Activated CD8-positive, alpha-beta T cell treated with anti-CD3 and anti-CD28 coated beads for 36 hours (primary cell): ENCODE results near the gene CSF2RB. TPM values are rescaled to one million over a fixed set of nuclear protein-coding genes. Genes with fewer than 3 reads are reported as not detected.

Source experiments
- ATAC-seq: fragments of 200-7000 bp; cut with Tn5 transposase; one replicate; pipeline ENCODE4 v1.10.0; 2021; ENCODE audit warnings: mild to moderate bottlenecking, moderate library complexity
- CTCF ChIA-PET: fragments of 350-600 bp; sonication (Branson Sonifier 250); formaldehyde crosslinking; loops from one replicate; lab custom pipeline; 2021; ENCODE audit warnings: antibody characterized with exemption; lab: Charles Lee
- POLR2A ChIA-PET: fragments of 350-600 bp; sonication (Branson Sonifier 250); formaldehyde crosslinking; loops from one replicate; lab custom pipeline; 2021; ENCODE audit warnings: antibody characterized with exemption; lab: Charles Lee
- DNase-seq: peaks from one replicate; pipeline ENCODE4 v3.0.0-alpha.2; 2020
- H3K27ac Mint-ChIP-seq: one replicate; pipeline ENCODE4 v1.8.0; 2021; ENCODE audit warnings: mild to moderate bottlenecking, mixed read lengths
- H3K27me3 Mint-ChIP-seq: one replicate; pipeline ENCODE4 v1.8.0; 2021; ENCODE audit warnings: mixed read lengths
- H3K36me3 Mint-ChIP-seq: one replicate; pipeline ENCODE4 v1.8.0; 2021; ENCODE audit warnings: low read depth, mixed read lengths
- H3K4me1 Mint-ChIP-seq: one replicate; pipeline ENCODE4 v1.8.0; 2021; ENCODE audit warnings: low read depth, mixed read lengths
- H3K4me3 Mint-ChIP-seq: one replicate; pipeline ENCODE4 v1.8.0; 2021; ENCODE audit warnings: mild to moderate bottlenecking, moderate library complexity, mixed read lengths
- H3K9me3 Mint-ChIP-seq: one replicate; pipeline ENCODE4 v1.8.0; 2021; ENCODE audit warnings: mixed read lengths
- intact Hi-C: fragments of 100-400 bp; cut with micrococcal nuclease; formaldehyde crosslinking; loops from one replicate; pipeline ENCODE4 v1.10.0; 2022
- total RNA-seq, 2 experiments: library from RNA; stranded (reverse); gene quantifications; one replicate each; pipeline ENCODE4 v1.2.3, GENCODE V29; 2021
- TF ChIP-seq, protein P1 (sequence below): fragments of 200-600 bp; IDR thresholded peaks from one replicate; pipeline ENCODE4 v1.8.0; 2022; ENCODE audit warnings: antibody characterized with exemption, mild to moderate bottlenecking

The CSF2RB gene
- total RNA-seq, 2 experiments from 2014 or later = 0.16 to 0.29 TPM

DNA sequence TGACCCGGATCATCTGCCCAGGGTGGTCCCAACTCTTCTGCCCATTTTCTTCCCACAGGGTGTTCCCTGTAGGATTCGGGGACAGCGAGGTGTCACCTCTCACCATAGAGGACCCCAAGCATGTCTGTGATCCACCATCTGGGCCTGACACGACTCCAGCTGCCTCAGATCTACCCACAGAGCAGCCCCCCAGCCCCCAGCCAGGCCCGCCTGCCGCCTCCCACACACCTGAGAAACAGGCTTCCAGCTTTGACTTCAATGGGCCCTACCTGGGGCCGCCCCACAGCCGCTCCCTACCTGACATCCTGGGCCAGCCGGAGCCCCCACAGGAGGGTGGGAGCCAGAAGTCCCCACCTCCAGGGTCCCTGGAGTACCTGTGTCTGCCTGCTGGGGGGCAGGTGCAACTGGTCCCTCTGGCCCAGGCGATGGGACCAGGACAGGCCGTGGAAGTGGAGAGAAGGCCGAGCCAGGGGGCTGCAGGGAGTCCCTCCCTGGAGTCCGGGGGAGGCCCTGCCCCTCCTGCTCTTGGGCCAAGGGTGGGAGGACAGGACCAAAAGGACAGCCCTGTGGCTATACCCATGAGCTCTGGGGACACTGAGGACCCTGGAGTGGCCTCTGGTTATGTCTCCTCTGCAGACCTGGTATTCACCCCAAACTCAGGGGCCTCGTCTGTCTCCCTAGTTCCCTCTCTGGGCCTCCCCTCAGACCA, 24.0 kb downstream of the CSF2RB start:
- TF ChIP-seq, protein P1, sequence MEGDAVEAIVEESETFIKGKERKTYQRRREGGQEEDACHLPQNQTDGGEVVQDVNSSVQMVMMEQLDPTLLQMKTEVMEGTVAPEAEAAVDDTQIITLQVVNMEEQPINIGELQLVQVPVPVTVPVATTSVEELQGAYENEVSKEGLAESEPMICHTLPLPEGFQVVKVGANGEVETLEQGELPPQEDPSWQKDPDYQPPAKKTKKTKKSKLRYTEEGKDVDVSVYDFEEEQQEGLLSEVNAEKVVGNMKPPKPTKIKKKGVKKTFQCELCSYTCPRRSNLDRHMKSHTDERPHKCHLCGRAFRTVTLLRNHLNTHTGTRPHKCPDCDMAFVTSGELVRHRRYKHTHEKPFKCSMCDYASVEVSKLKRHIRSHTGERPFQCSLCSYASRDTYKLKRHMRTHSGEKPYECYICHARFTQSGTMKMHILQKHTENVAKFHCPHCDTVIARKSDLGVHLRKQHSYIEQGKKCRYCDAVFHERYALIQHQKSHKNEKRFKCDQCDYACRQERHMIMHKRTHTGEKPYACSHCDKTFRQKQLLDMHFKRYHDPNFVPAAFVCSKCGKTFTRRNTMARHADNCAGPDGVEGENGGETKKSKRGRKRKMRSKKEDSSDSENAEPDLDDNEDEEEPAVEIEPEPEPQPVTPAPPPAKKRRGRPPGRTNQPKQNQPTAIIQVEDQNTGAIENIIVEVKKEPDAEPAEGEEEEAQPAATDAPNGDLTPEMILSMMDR = no peak
- ATAC-seq (no peak), DNase-seq (no peak)
- H3K4me1 Mint-ChIP-seq = peaks cover 8% of the 10 kb centered on the region
- H3K9me3 Mint-ChIP-seq = no peaks in the 10 kb centered on the region
- no peaks in the 10 kb centered on the region for H3K36me3 Mint-ChIP-seq
- ChIA-PET POLR2A (no interaction called here), CTCF (interaction anchor here (1.7 kb wide), 1 partner anchor 38 kb away, joined by 3 read pairs; no protein-coding TSS in a partner anchor)
- H3K4me3 Mint-ChIP-seq = no peak overlapping the region
- intact Hi-C loops = no loop called here
- peaks cover 1% of the 10 kb centered on the region for H3K27me3 Mint-ChIP-seq
- H3K27ac Mint-ChIP-seq = no peak overlapping the region

DNA sequence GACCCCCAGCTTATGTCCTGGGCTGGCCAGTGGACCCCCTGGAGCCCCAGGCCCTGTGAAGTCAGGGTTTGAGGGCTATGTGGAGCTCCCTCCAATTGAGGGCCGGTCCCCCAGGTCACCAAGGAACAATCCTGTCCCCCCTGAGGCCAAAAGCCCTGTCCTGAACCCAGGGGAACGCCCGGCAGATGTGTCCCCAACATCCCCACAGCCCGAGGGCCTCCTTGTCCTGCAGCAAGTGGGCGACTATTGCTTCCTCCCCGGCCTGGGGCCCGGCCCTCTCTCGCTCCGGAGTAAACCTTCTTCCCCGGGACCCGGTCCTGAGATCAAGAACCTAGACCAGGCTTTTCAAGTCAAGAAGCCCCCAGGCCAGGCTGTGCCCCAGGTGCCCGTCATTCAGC, 24.6 kb downstream of the CSF2RB start:
- no peak for ATAC-seq
- CTCF ChIA-PET = no interaction called here
- H3K27me3 Mint-ChIP-seq = peaks cover 1% of the 10 kb centered on the region
- intact Hi-C loops = no loop called here
- no peaks in the 10 kb centered on the region for H3K9me3 Mint-ChIP-seq
- no peaks in the 10 kb centered on the region for H3K36me3 Mint-ChIP-seq
- no peak overlapping the region for H3K4me3 Mint-ChIP-seq
- H3K27ac Mint-ChIP-seq = no peak overlapping the region
- no peak for DNase-seq
- peaks cover 8% of the 10 kb centered on the region for H3K4me1 Mint-ChIP-seq
- POLR2A ChIA-PET = no interaction called here
- TF ChIP-seq, protein P1 = no peak

DNA sequence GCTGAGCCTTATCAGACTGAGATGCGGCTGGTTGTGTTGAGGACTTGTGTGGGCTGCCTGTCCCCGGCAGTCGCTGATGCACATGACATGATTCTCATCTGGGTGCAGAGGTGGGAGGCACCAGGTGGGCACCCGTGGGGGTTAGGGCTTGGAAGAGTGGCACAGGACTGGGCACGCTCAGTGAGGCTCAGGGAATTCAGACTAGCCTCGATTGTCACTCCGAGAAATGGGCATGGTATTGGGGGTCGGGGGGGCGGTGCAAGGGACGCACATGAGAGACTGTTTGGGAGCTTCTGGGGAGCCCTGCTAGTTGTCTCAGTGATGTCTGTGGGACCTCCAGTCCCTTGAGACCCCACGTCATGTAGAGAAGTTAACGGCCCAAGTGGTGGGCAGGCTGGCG, 25.5 kb downstream of the CSF2RB start:
- POLR2A ChIA-PET = no interaction called here

DNA sequence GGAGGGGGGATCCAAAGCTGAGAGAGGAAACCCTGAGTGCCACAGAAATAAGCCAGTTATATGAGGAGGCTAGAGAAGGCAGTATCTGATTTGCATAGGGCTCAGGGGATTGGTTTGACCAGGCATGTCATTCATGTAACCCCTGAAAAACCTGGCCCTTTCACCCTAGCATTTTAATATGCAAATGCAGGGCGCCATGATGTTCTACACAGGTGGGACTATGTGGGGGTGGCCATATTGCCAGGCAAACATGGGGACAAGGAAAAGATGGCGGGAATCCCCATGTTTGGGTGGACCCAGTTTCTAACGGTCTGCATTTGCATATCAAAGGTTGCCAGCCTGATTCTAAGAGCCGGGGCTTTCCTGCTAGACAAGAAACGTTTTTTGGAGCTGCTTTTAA, 27.2 kb downstream of the CSF2RB start:
- Mint-ChIP-seq H3K4me1 (peaks cover 8% of the 10 kb centered on the region), H3K9me3 (no peaks in the 10 kb centered on the region), H3K27ac (no peak overlapping the region), H3K27me3 (peaks cover 3% of the 10 kb centered on the region), H3K36me3 (no peaks in the 10 kb centered on the region), H3K4me3 (no peak overlapping the region)
- TF ChIP-seq, protein P1 = no peak
- DNase-seq (peak; percentile 23), ATAC-seq (peak; percentile 37)
- intact Hi-C loops = no loop called here
- CTCF ChIA-PET = no interaction called here
- POLR2A ChIA-PET = interaction anchor here (1.1 kb wide), 1 partner anchor 14 kb away, joined by 3 read pairs; no protein-coding TSS in a partner anchor

More for the DNA sequence above, 25.5 kb downstream of the CSF2RB start:
- H3K27me3 Mint-ChIP-seq = peaks cover 1% of the 10 kb centered on the region
- H3K27ac Mint-ChIP-seq = no peak overlapping the region
- no peak for ATAC-seq
- TF ChIP-seq, protein P1 = no peak
- DNase-seq = no peak
- CTCF ChIA-PET = no interaction called here
- H3K4me1 Mint-ChIP-seq = peaks cover 8% of the 10 kb centered on the region
- no peaks in the 10 kb centered on the region for H3K36me3 Mint-ChIP-seq
- H3K4me3 Mint-ChIP-seq = no peak overlapping the region
- intact Hi-C loops = no loop called here
- H3K9me3 Mint-ChIP-seq = no peaks in the 10 kb centered on the region

DNA sequence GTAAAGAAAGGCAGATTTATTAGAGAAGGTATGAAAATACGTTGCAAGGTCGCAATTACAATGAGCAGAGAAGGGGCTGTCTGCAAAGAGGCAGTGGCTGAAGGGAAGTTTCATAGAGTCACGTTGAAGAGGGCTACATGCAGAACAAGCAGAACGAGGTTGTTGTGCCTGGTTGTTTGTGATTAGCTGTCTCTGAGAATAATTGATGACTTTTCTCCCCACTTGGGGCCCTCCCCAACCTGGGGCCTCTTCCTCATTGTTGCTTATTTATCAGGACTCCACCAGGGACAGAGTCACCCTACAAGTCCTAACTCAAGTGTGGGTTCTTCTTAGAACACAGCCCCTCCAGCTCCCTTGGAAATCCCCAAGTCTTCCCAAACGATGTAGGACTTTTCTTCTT, 29.1 kb downstream of the CSF2RB start:
- POLR2A ChIA-PET = no interaction called here
- Mint-ChIP-seq H3K4me3 (no peak overlapping the region), H3K27ac (no peak overlapping the region), H3K36me3 (no peaks in the 10 kb centered on the region), H3K9me3 (no peaks in the 10 kb centered on the region), H3K4me1 (peaks cover 8% of the 10 kb centered on the region), H3K27me3 (peaks cover 3% of the 10 kb centered on the region)
- no peak for DNase-seq
- intact Hi-C loops = no loop called here
- CTCF ChIA-PET = no interaction called here
- TF ChIP-seq, protein P1 = no peak
- no peak for ATAC-seq
